ENCODE results near the gene CYP4F8. TPM values are rescaled to one million over a fixed set of nuclear protein-coding genes. Genes with fewer than 3 reads are reported as not detected.
A peak's percentile ranks its signal among the peaks of the same experiment; 100 is the strongest.
"Not testable (repeated sequence)": the region's sequence is repeated elsewhere in the genome, so short reads cannot be mapped to it uniquely, and the experiment has no call there.

The CYP4F8 gene
- total and polyA plus RNA-seq, 5 donors from 2014 or later: not detected

GRCh38 chr19:15650123-15650522 is 35.1 kb downstream of the CYP4F8 start:
- not testable (repeated sequence) for H3K4me1 ChIP-seq (ENCODE audit: control insufficient read depth, insufficient read depth, low read length, poor library complexity, severe bottlenecking); H3K9me3 ChIP-seq (ENCODE audit: control insufficient read depth in 2 of 2, low read length in 2 of 2); H3K27ac Mint-ChIP-seq; H3K4me1 Mint-ChIP-seq; H3K9me3 Mint-ChIP-seq; DNase-seq; H3K27me3 ChIP-seq (ENCODE audit: control insufficient read depth, insufficient read depth, low read length); H3K36me3 ChIP-seq (ENCODE audit: control insufficient read depth, insufficient read depth, low read length); H3K4me3 Mint-ChIP-seq; H3K36me3 Mint-ChIP-seq; H3K27me3 Mint-ChIP-seq; H3K4me3 ChIP-seq (ENCODE audit: low read depth, low read length); H3K27ac ChIP-seq (ENCODE audit: insufficient read depth, low read length, poor library complexity, severe bottlenecking); ATAC-seq (ENCODE audit: low read depth in 2 of 2)

GRCh38 chr19:15651791-15652190 is 36.8 kb downstream of the CYP4F8 start:
- no peaks in the 10 kb centered on the region for H3K9me3 ChIP-seq (ENCODE audit: control insufficient read depth in 2 of 2, low read length in 2 of 2)
- H3K36me3 ChIP-seq (ENCODE audit: control insufficient read depth, insufficient read depth, low read length): no peaks in the 10 kb centered on the region
- DNase-seq (no peak), ATAC-seq (ENCODE audit: low read depth in 2 of 2) (no peak)
- H3K4me1 Mint-ChIP-seq: no peaks in the 10 kb centered on the region
- no peak overlapping the region for H3K4me3 Mint-ChIP-seq
- H3K27ac ChIP-seq (ENCODE audit: insufficient read depth, low read length, poor library complexity, severe bottlenecking): no peak overlapping the region
- H3K27me3 Mint-ChIP-seq: no peaks in the 10 kb centered on the region
- no peak overlapping the region for H3K4me3 ChIP-seq (ENCODE audit: low read depth, low read length)
- no peaks in the 10 kb centered on the region for H3K36me3 Mint-ChIP-seq
- peaks cover 0 to 4% (median 1%) of the 10 kb centered on the region in 7 donors for H3K9me3 Mint-ChIP-seq
- peak overlapping the region in 1 of 3 donors; percentile 86 for H3K27ac Mint-ChIP-seq
- H3K4me1 ChIP-seq (ENCODE audit: control insufficient read depth, insufficient read depth, low read length, poor library complexity, severe bottlenecking): no peaks in the 10 kb centered on the region
- H3K27me3 ChIP-seq (ENCODE audit: control insufficient read depth, insufficient read depth, low read length): peaks cover 5% of the 10 kb centered on the region

GRCh38 chr19:15652559-15653278 is 37.7 kb downstream of the CYP4F8 start:
- Mint-ChIP-seq H3K36me3 (no peaks in the 10 kb centered on the region), H3K9me3 (peaks cover 0 to 4% (median 1%) of the 10 kb centered on the region in 7 donors), H3K4me3 (no peak overlapping the region), H3K27me3 (no peaks in the 10 kb centered on the region), H3K4me1 (no peaks in the 10 kb centered on the region), H3K27ac (no peak overlapping the region)
- Histone ChIP-seq H3K9me3 (ENCODE audit: control insufficient read depth in 2 of 2, low read length in 2 of 2) (no peaks in the 10 kb centered on the region), H3K4me3 (ENCODE audit: low read depth, low read length) (no peak overlapping the region), H3K27ac (ENCODE audit: insufficient read depth, low read length, poor library complexity, severe bottlenecking) (no peak overlapping the region), H3K36me3 (ENCODE audit: control insufficient read depth, insufficient read depth, low read length) (no peaks in the 10 kb centered on the region), H3K4me1 (ENCODE audit: control insufficient read depth, insufficient read depth, low read length, poor library complexity, severe bottlenecking) (no peaks in the 10 kb centered on the region), H3K27me3 (ENCODE audit: control insufficient read depth, insufficient read depth, low read length) (peaks cover 7% of the 10 kb centered on the region)
- DNase-seq (no peak), ATAC-seq (ENCODE audit: low read depth in 2 of 2) (no peak)

- H3K27ac ChIP-seq (ENCODE audit: insufficient read depth, low read length, poor library complexity, severe bottlenecking): no peak overlapping the region
- peaks cover 7% of the 10 kb centered on the region for H3K27me3 ChIP-seq (ENCODE audit: control insufficient read depth, insufficient read depth, low read length)
- H3K9me3 ChIP-seq (ENCODE audit: control insufficient read depth in 2 of 2, low read length in 2 of 2): no peaks in the 10 kb centered on the region
- peaks cover under 1% of the 10 kb centered on the region for H3K27me3 Mint-ChIP-seq
- DNase-seq (no peak), ATAC-seq (ENCODE audit: low read depth in 2 of 2) (no peak)
- H3K36me3 Mint-ChIP-seq: no peaks in the 10 kb centered on the region
- no peaks in the 10 kb centered on the region for H3K4me1 ChIP-seq (ENCODE audit: control insufficient read depth, insufficient read depth, low read length, poor library complexity, severe bottlenecking)
- no peak overlapping the region for H3K4me3 Mint-ChIP-seq
- no peak overlapping the region for H3K27ac Mint-ChIP-seq
- no peak overlapping the region for H3K4me3 ChIP-seq (ENCODE audit: low read depth, low read length)
- H3K4me1 Mint-ChIP-seq: no peaks in the 10 kb centered on the region
- H3K9me3 Mint-ChIP-seq: peaks cover 0 to 5% (median 1%) of the 10 kb centered on the region in 7 donors
- H3K36me3 ChIP-seq (ENCODE audit: control insufficient read depth, insufficient read depth, low read length): no peaks in the 10 kb centered on the region
Measured at GRCh38 chr19:15656467-15656866, 41.4 kb downstream of the CYP4F8 start.

- H3K4me1 ChIP-seq (ENCODE audit: control insufficient read depth, insufficient read depth, low read length, poor library complexity, severe bottlenecking): no peaks in the 10 kb centered on the region
- Mint-ChIP-seq H3K9me3 (peaks cover 0 to 3% (median 0%) of the 10 kb centered on the region in 7 donors), H3K36me3 (no peaks in the 10 kb centered on the region), H3K27me3 (peaks cover 17% of the 10 kb centered on the region), H3K4me3 (no peak overlapping the region), H3K27ac (no peak overlapping the region), H3K4me1 (no peaks in the 10 kb centered on the region)
- H3K9me3 ChIP-seq (ENCODE audit: control insufficient read depth in 2 of 2, low read length in 2 of 2): no peaks in the 10 kb centered on the region
- H3K36me3 ChIP-seq (ENCODE audit: control insufficient read depth, insufficient read depth, low read length): no peaks in the 10 kb centered on the region
- H3K27ac ChIP-seq (ENCODE audit: insufficient read depth, low read length, poor library complexity, severe bottlenecking): no peak overlapping the region
- ATAC-seq (ENCODE audit: low read depth in 2 of 2) (no peak), DNase-seq (no peak)
- peaks cover 4% of the 10 kb centered on the region for H3K27me3 ChIP-seq (ENCODE audit: control insufficient read depth, insufficient read depth, low read length)
- no peak overlapping the region for H3K4me3 ChIP-seq (ENCODE audit: low read depth, low read length)
Measured at GRCh38 chr19:15663247-15663646, 48.2 kb downstream of the CYP4F8 start.

GRCh38 chr19:15666186-15666585 is 51.2 kb downstream of the CYP4F8 start:
- Histone ChIP-seq H3K4me1 (ENCODE audit: control insufficient read depth, insufficient read depth, low read length, poor library complexity, severe bottlenecking) (no peaks in the 10 kb centered on the region), H3K27ac (ENCODE audit: insufficient read depth, low read length, poor library complexity, severe bottlenecking) (no peak overlapping the region), H3K9me3 (ENCODE audit: control insufficient read depth in 2 of 2, low read length in 2 of 2) (no peaks in the 10 kb centered on the region), H3K27me3 (ENCODE audit: control insufficient read depth, insufficient read depth, low read length) (peaks cover 8% of the 10 kb centered on the region), H3K4me3 (ENCODE audit: low read depth, low read length) (no peak overlapping the region), H3K36me3 (ENCODE audit: control insufficient read depth, insufficient read depth, low read length) (no peaks in the 10 kb centered on the region)
- H3K4me1 Mint-ChIP-seq: no peaks in the 10 kb centered on the region
- H3K4me3 Mint-ChIP-seq: no peak overlapping the region
- no peaks in the 10 kb centered on the region for H3K36me3 Mint-ChIP-seq
- H3K27ac Mint-ChIP-seq: no peak overlapping the region
- peaks cover 17% of the 10 kb centered on the region for H3K27me3 Mint-ChIP-seq
- ATAC-seq (ENCODE audit: low read depth in 2 of 2) (no peak), DNase-seq (no peak)
- H3K9me3 Mint-ChIP-seq: peaks cover 0 to 2% (median 0%) of the 10 kb centered on the region in 7 donors

- Mint-ChIP-seq H3K9me3 (peaks cover 0 to 2% (median 0%) of the 10 kb centered on the region in 7 donors), H3K27me3 (peaks cover 13% of the 10 kb centered on the region), H3K36me3 (no peaks in the 10 kb centered on the region), H3K4me3 (no peak overlapping the region), H3K4me1 (no peaks in the 10 kb centered on the region), H3K27ac (no peak overlapping the region)
- no peak overlapping the region for H3K27ac ChIP-seq (ENCODE audit: insufficient read depth, low read length, poor library complexity, severe bottlenecking)
- peaks cover 8% of the 10 kb centered on the region for H3K27me3 ChIP-seq (ENCODE audit: control insufficient read depth, insufficient read depth, low read length)
- no peaks in the 10 kb centered on the region for H3K36me3 ChIP-seq (ENCODE audit: control insufficient read depth, insufficient read depth, low read length)
- H3K4me3 ChIP-seq (ENCODE audit: low read depth, low read length): no peak overlapping the region
- no peaks in the 10 kb centered on the region for H3K9me3 ChIP-seq (ENCODE audit: control insufficient read depth in 2 of 2, low read length in 2 of 2)
- DNase-seq: no peak
- no peak for ATAC-seq (ENCODE audit: low read depth in 2 of 2)
- H3K4me1 ChIP-seq (ENCODE audit: control insufficient read depth, insufficient read depth, low read length, poor library complexity, severe bottlenecking): no peaks in the 10 kb centered on the region
Measured at GRCh38 chr19:15666883-15667282, 51.9 kb downstream of the CYP4F8 start.

GRCh38 chr19:15669440-15669839 is 54.4 kb downstream of the CYP4F8 start:
- H3K4me3 ChIP-seq (ENCODE audit: low read depth, low read length): no peak overlapping the region
- DNase-seq: no peak
- H3K36me3 Mint-ChIP-seq: no peaks in the 10 kb centered on the region
- H3K27ac Mint-ChIP-seq: no peak overlapping the region
- no peaks in the 10 kb centered on the region for H3K36me3 ChIP-seq (ENCODE audit: control insufficient read depth, insufficient read depth, low read length)
- H3K4me1 Mint-ChIP-seq: peaks cover 0 to 13% (median 0%) of the 10 kb centered on the region in 4 donors
- H3K4me3 Mint-ChIP-seq: no peak overlapping the region
- H3K27me3 ChIP-seq (ENCODE audit: control insufficient read depth, insufficient read depth, low read length): peaks cover 7% of the 10 kb centered on the region
- peaks cover 0 to 2% (median 0%) of the 10 kb centered on the region in 7 donors for H3K9me3 Mint-ChIP-seq
- no peaks in the 10 kb centered on the region for H3K4me1 ChIP-seq (ENCODE audit: control insufficient read depth, insufficient read depth, low read length, poor library complexity, severe bottlenecking)
- no peak for ATAC-seq (ENCODE audit: low read depth in 2 of 2)
- H3K9me3 ChIP-seq (ENCODE audit: control insufficient read depth in 2 of 2, low read length in 2 of 2): no peaks in the 10 kb centered on the region
- peaks cover 6% of the 10 kb centered on the region for H3K27me3 Mint-ChIP-seq
- no peak overlapping the region for H3K27ac ChIP-seq (ENCODE audit: insufficient read depth, low read length, poor library complexity, severe bottlenecking)

Measured in CD4-positive, CD25-positive, alpha-beta regulatory T cell (primary cell).